ENCODE data around the gene UPP2. TPM values are rescaled to one million over a fixed set of nuclear protein-coding genes. Genes with fewer than 3 reads are reported as not detected.

Gene UPP2
- total RNA-seq, 2 experiments from 2014 or later = not detected

DNA sequence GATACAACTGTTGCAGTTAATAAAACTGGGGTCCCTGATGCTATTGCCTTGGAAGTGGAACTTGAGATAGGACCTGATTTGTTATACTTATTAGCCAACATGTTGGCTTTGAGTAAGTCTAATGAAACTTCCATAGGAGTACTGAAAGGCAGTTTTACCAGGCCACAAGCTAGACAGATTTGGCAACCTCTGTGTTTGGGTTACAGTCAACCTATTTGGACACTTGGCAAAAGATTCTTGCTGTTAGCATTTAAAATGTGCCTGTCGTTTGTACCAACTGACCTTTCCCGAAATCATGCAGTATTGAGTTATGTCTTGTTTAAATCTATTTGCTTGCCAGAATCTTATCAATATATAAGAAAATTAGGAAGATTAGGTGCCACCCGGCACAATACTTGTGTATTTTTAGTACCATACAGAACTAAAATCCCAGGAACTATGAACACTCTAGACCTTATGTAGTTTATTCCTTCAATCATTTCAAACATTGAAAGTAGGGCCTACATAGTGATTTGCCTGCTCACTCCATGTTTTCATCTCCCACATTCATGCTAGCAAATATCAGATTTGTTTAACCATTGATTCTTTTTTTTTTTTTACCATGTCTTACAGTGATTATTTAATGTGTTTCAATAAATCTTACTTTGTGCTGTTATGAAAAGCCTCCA lies 35.5 kb upstream of the UPP2 start:
- intact Hi-C loops (cut with micrococcal nuclease; ENCODE audit: unreplicated experiment) = no loop called here
- BruUV-seq (replicated peaks) = no TSS peak
- H3K4me3 ChIP-seq (ENCODE audit: low read depth, low read length, poor library complexity, severe bottlenecking) = no peak overlapping the region
- TF ChIP-seq, protein P1, sequence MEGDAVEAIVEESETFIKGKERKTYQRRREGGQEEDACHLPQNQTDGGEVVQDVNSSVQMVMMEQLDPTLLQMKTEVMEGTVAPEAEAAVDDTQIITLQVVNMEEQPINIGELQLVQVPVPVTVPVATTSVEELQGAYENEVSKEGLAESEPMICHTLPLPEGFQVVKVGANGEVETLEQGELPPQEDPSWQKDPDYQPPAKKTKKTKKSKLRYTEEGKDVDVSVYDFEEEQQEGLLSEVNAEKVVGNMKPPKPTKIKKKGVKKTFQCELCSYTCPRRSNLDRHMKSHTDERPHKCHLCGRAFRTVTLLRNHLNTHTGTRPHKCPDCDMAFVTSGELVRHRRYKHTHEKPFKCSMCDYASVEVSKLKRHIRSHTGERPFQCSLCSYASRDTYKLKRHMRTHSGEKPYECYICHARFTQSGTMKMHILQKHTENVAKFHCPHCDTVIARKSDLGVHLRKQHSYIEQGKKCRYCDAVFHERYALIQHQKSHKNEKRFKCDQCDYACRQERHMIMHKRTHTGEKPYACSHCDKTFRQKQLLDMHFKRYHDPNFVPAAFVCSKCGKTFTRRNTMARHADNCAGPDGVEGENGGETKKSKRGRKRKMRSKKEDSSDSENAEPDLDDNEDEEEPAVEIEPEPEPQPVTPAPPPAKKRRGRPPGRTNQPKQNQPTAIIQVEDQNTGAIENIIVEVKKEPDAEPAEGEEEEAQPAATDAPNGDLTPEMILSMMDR (conservative IDR thresholded peaks at IDR 0.05; ENCODE audit: low read length) = no peak
- TF ChIP-seq EZH2phosphoT487 (IDR thresholded peaks at IDR 0.05; ENCODE audit: borderline replicate concordance, low read depth, low read length) = no peak
- H2AFZ ChIP-seq (ENCODE audit: low read length) = no peak overlapping the region
- ChIA-PET CTCF (ENCODE audit: unreplicated experiment) (no interaction called here), POLR2A (no interaction called here)
- no peaks in the 10 kb centered on the region for H3K36me3 ChIP-seq (ENCODE audit: insufficient read depth, low read length)
- no peaks in the 10 kb centered on the region for H3K9me2 ChIP-seq (ENCODE audit: insufficient read depth, low read length)
- no peak for DNase-seq (ENCODE audit: low spot score)
- no peaks in the 10 kb centered on the region for H3K79me2 ChIP-seq (ENCODE audit: insufficient read depth, low read depth, low read length)
- H3K4me2 ChIP-seq (ENCODE audit: low read length) = no peak overlapping the region
- no peaks in the 10 kb centered on the region for H3K9me3 ChIP-seq (ENCODE audit: low read length)
- H3K27ac ChIP-seq (ENCODE audit: low read depth, low read length, poor library complexity, severe bottlenecking) = no peak overlapping the region
- no peaks in the 10 kb centered on the region for H4K20me1 ChIP-seq (ENCODE audit: insufficient read depth, low read length)
- no peaks in the 10 kb centered on the region for H3K4me1 ChIP-seq (ENCODE audit: insufficient read depth, low read length, poor library complexity, severe bottlenecking)

DNA sequence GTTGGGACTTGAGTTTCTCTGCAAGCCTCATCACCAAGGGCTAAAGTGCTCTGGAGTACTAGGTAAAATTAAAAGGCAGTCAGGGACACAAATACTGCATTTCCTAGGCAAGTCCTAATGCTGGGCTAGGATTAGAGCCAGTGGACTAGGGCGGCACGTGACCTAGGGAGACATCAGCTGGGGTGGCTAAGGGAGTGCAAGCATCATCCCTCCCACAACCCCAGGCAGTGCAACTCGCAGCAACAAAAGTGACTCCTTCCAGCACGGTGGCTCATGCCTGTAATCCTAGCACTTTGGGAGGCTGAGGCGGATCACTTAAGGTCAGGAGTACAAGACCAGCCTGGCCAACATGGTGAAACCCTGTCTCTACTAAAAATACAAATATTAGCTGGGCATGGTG lies 30.7 kb upstream of the UPP2 start:
- Histone ChIP-seq H3K4me2 (ENCODE audit: low read length) (no peak overlapping the region), H2AFZ (ENCODE audit: low read length) (no peak overlapping the region), H3K27ac (ENCODE audit: low read depth, low read length, poor library complexity, severe bottlenecking) (no peak overlapping the region), H3K4me1 (ENCODE audit: insufficient read depth, low read length, poor library complexity, severe bottlenecking) (no peaks in the 10 kb centered on the region), H3K9me2 (ENCODE audit: insufficient read depth, low read length) (no peaks in the 10 kb centered on the region), H3K36me3 (ENCODE audit: insufficient read depth, low read length) (no peaks in the 10 kb centered on the region), H3K9me3 (ENCODE audit: low read length) (0 out of 2 replicates have a peak, but pooled peaks cover under 1% of the 10 kb centered on the region), H3K79me2 (ENCODE audit: insufficient read depth, low read depth, low read length) (no peaks in the 10 kb centered on the region), H3K4me3 (ENCODE audit: low read depth, low read length, poor library complexity, severe bottlenecking) (no peak overlapping the region), H4K20me1 (ENCODE audit: insufficient read depth, low read length) (no peaks in the 10 kb centered on the region)
- no peak for TF ChIP-seq EZH2phosphoT487 (IDR thresholded peaks at IDR 0.05; ENCODE audit: borderline replicate concordance, low read depth, low read length)
- TF ChIP-seq, protein P1 (conservative IDR thresholded peaks at IDR 0.05; ENCODE audit: low read length) = no peak
- no peak for DNase-seq (ENCODE audit: low spot score)
- no TSS peak for BruUV-seq (replicated peaks)
- ChIA-PET POLR2A (no interaction called here), CTCF (ENCODE audit: unreplicated experiment) (no interaction called here)
- intact Hi-C loops (cut with micrococcal nuclease; ENCODE audit: unreplicated experiment) = no loop called here

DNA sequence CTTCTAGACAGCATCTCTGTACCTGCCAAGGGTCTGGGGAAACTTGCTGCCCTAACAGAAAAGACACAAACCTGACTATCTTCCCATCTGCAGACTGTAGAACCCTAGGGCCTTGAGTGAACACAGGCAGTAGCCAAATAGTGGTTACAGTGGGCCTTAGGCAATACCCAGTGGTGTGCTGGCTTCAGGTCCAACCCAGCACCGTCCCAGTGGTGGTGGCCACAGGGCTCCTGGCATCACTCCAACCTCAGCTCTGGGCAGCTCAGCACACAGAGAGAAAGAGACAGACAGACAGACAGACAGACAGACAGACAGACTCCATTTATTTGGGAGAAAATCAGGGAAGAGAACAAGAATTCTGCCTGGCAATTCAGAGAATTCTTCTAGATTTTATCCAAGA lies 29.3 kb upstream of the UPP2 start:
- Histone ChIP-seq H3K4me3 (ENCODE audit: low read depth, low read length, poor library complexity, severe bottlenecking) (no peak overlapping the region), H3K79me2 (ENCODE audit: insufficient read depth, low read depth, low read length) (no peaks in the 10 kb centered on the region), H3K36me3 (ENCODE audit: insufficient read depth, low read length) (no peaks in the 10 kb centered on the region), H3K9me3 (ENCODE audit: low read length) (0 out of 2 replicates have a peak, but pooled peaks cover 5% of the 10 kb centered on the region), H3K4me2 (ENCODE audit: low read length) (no peak overlapping the region), H3K9me2 (ENCODE audit: insufficient read depth, low read length) (no peaks in the 10 kb centered on the region), H4K20me1 (ENCODE audit: insufficient read depth, low read length) (no peaks in the 10 kb centered on the region), H2AFZ (ENCODE audit: low read length) (no peak overlapping the region), H3K4me1 (ENCODE audit: insufficient read depth, low read length, poor library complexity, severe bottlenecking) (no peaks in the 10 kb centered on the region), H3K27ac (ENCODE audit: low read depth, low read length, poor library complexity, severe bottlenecking) (no peak overlapping the region)
- DNase-seq (ENCODE audit: low spot score) = no peak
- ChIA-PET POLR2A (no interaction called here), CTCF (ENCODE audit: unreplicated experiment) (no interaction called here)
- intact Hi-C loops (cut with micrococcal nuclease; ENCODE audit: unreplicated experiment) = no loop called here
- no peak for TF ChIP-seq EZH2phosphoT487 (IDR thresholded peaks at IDR 0.05; ENCODE audit: borderline replicate concordance, low read depth, low read length)
- TF ChIP-seq, protein P1 (conservative IDR thresholded peaks at IDR 0.05; ENCODE audit: low read length) = no peak
- BruUV-seq (replicated peaks) = no TSS peak

Measured in OCI-LY7 (cell line).